ENCODE measurements around the gene FYN. TPM values are rescaled to one million over a fixed set of nuclear protein-coding genes. Genes with fewer than 3 reads are reported as not detected.

Gene FYN
- total and polyA plus RNA-seq, 2 of the 8 experiments (the other 6 are each of a cell fraction or from before 2014, with no cell fraction given): 46.8 to 97.2 TPM

DNA sequence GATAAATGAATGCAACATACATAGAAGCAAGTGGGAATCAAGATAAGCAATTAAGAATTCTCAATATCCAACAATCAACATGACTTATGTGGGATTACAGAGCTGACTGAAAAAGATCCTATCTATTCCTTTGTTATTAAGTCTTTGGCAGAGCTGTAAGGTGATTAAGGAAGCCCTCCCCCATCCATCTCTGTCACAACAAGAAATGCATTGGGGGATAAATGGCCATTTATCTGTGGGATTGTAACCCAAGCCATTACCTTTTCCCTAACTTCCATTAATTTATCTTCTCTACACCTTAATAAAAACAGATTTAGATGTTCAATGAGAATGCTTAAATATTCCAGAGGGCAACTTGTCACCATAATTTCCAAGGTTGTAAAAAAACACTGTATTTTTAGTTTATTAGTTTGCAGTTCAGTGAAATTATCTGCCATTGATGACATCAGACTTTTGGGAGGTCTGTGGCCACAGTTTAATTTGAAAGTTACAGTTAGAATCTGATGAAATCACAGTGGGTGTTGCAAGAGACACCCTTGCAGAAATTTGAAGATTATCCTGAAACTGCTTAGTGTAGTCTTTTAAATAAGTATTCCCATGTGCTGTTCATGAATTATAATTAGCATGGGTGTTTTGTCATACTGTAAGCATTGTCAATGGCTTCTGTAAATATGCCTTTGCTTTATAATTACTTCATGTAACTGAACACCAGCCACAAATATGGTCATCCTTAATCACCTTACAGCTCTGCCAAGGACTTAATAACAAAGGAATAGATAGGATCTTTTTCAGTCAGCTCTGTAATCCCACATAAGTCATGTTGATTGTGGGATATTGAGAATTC lies 49.4 kb upstream of the FYN start:
- POLR2A ChIA-PET (ENCODE audit: partially characterized antibody): interaction anchor here (1.0 kb wide), 1 partner anchor 62 kb away, joined by 4 read pairs; no protein-coding TSS in a partner anchor
- CTCF ChIA-PET (ENCODE audit: partially characterized antibody): no interaction called here
- Histone ChIP-seq H3K4me1 (replicated peaks in 1 of 4; ENCODE audit: control insufficient read depth in 3 of 4, insufficient read depth in 4 of 4, low read length in 3 of 4) (peaks cover 7 to 21% (median 17%) of the 10 kb centered on the region in 4 experiments; a peak in 6 of 7 replicates), H4K20me1 (replicated peaks in 1 of 2; ENCODE audit: control insufficient read depth in 1 of 2, insufficient read depth in 2 of 2, low read length in 2 of 2) (no peaks in the 10 kb centered on the region), H3K36me3 (ENCODE audit: control insufficient read depth in 2 of 4, insufficient read depth in 4 of 4, low read length in 3 of 4) (no peaks in the 10 kb centered on the region), H2AFZ (ENCODE audit: low read length) (no peak overlapping the region), H2BK20ac (ENCODE audit: low read length) (no peak overlapping the region), H3K4me2 (ENCODE audit: insufficient read depth in 1 of 2, low read depth in 2 of 2, low read length in 2 of 2) (no peak overlapping the region), H3K4me3 (ENCODE audit: extremely low read depth in 1 of 4, insufficient read depth in 2 of 4, low read depth in 3 of 4, low read length in 4 of 4) (no peak overlapping the region), H4K91ac (replicated peaks; ENCODE audit: insufficient read length, low read length) (no peak overlapping the region), H4K8ac (ENCODE audit: extremely low read depth, insufficient read depth, low read length) (no peak overlapping the region), H2BK5ac (ENCODE audit: low read depth, low read length) (no peak overlapping the region), H2BK12ac (ENCODE audit: low read depth, low read length) (no peak overlapping the region), H3K4ac (replicated peaks; ENCODE audit: insufficient read length, low read depth, low read length) (no peak overlapping the region), H2BK120ac (replicated peaks; ENCODE audit: low read depth, low read length) (no peak overlapping the region), H3K79me1 (ENCODE audit: low read depth, low read length) (no peaks in the 10 kb centered on the region; the same call in 1 of the 2 replicates), H4K5ac (ENCODE audit: insufficient read length, low read depth, low read length) (no peak overlapping the region), H3K27me3 (replicated peaks in 1 of 4; ENCODE audit: control insufficient read depth in 3 of 4, extremely low read depth in 1 of 4, insufficient read depth in 3 of 4, low read length in 3 of 4) (peaks cover 0 to 5% (median under 1%) of the 10 kb centered on the region in 4 experiments; a peak in 3 of 7 replicates), H2AK5ac (ENCODE audit: low read depth, low read length) (no peak overlapping the region), H3K23me2 (ENCODE audit: low read depth, low read length) (no peaks in the 10 kb centered on the region), H2BK15ac (ENCODE audit: low read length) (no peak overlapping the region), H3K18ac (ENCODE audit: extremely low read depth, low read length) (no peak overlapping the region), H3K27ac (ENCODE audit: low read depth, low read length) (no peak overlapping the region), H3K9ac (replicated peaks in 1 of 4; ENCODE audit: extremely low read depth in 1 of 4, low read depth in 3 of 4, low read length in 3 of 4) (no peak overlapping the region), H3K56ac (replicated peaks; ENCODE audit: insufficient read length, low read depth, low read length) (no peak overlapping the region), H3K14ac (ENCODE audit: insufficient read length) (no peak overlapping the region), H3K9me3 (ENCODE audit: insufficient read depth in 2 of 2, low read depth in 1 of 2, low read length in 1 of 2) (no peaks in the 10 kb centered on the region), H3K79me2 (ENCODE audit: control insufficient read depth in 1 of 2, insufficient read depth in 2 of 2, low read length in 2 of 2) (no peaks in the 10 kb centered on the region), H3K23ac (ENCODE audit: insufficient read length) (no peak overlapping the region)
- FAIRE-seq (no peak), DNase-seq (ENCODE audit: low read depth in 1 of 2, low spot score in 2 of 2) (no peak)
- TF ChIP-seq, protein P1, sequence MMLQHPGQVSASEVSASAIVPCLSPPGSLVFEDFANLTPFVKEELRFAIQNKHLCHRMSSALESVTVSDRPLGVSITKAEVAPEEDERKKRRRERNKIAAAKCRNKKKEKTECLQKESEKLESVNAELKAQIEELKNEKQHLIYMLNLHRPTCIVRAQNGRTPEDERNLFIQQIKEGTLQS (IDR thresholded peaks at IDR 0.05; ENCODE audit: insufficient read depth, low read depth, low read length): no peak
- TF ChIP-seq SRF (IDR thresholded peaks at IDR 0.05; ENCODE audit: low read depth, low read length) (no peak), SP1 (IDR thresholded peaks at IDR 0.05; ENCODE audit: low read depth, low read length) (no peak), SUZ12 (IDR thresholded peaks at IDR 0.05; ENCODE audit: low read length) (no peak), GABPA (IDR thresholded peaks at IDR 0.05; ENCODE audit: borderline replicate concordance, insufficient read depth, low read length) (no peak), JUN (IDR thresholded peaks at IDR 0.05; ENCODE audit: low read depth, low read length) (no peak), POLR2A (IDR thresholded peaks at IDR 0.05; ENCODE audit: control extremely low read depth in 1 of 2, low read depth in 2 of 2, low read length in 2 of 2) (no peak), GTF2F1 (IDR thresholded peaks at IDR 0.05; ENCODE audit: borderline replicate concordance, low read depth, low read length) (no peak), CTBP2 (IDR thresholded peaks at IDR 0.05; ENCODE audit: borderline replicate concordance, insufficient read depth, insufficient read length, low read length) (no peak)
- TF ChIP-seq, protein P2, sequence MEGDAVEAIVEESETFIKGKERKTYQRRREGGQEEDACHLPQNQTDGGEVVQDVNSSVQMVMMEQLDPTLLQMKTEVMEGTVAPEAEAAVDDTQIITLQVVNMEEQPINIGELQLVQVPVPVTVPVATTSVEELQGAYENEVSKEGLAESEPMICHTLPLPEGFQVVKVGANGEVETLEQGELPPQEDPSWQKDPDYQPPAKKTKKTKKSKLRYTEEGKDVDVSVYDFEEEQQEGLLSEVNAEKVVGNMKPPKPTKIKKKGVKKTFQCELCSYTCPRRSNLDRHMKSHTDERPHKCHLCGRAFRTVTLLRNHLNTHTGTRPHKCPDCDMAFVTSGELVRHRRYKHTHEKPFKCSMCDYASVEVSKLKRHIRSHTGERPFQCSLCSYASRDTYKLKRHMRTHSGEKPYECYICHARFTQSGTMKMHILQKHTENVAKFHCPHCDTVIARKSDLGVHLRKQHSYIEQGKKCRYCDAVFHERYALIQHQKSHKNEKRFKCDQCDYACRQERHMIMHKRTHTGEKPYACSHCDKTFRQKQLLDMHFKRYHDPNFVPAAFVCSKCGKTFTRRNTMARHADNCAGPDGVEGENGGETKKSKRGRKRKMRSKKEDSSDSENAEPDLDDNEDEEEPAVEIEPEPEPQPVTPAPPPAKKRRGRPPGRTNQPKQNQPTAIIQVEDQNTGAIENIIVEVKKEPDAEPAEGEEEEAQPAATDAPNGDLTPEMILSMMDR (IDR thresholded peaks at IDR 0.05; ENCODE audit: control extremely low read depth in 1 of 3, insufficient read depth in 1 of 3, low read depth in 1 of 3, low read length in 3 of 3): no peak
